Muscle layer of duodenum (tissue), 2 donors: ENCODE results near the gene NKX1-2.

Experiments used
- H3K27ac ChIP-seq: one replicate; pipeline ENCODE4 v1.7.0; 2013; ENCODE audit warnings: mild to moderate bottlenecking, low read length
- H3K27me3 ChIP-seq: one replicate; pipeline ENCODE4 v1.7.0; 2013; ENCODE audit warnings: low read depth, mild to moderate bottlenecking, control low read depth, low read length
- H3K36me3 ChIP-seq, 2 donors: one replicate each; pipeline ENCODE4 v1.7.0; 2013; ENCODE audit warnings: low read length in 2 of 2, control low read depth in 1 of 2, mild to moderate bottlenecking in 1 of 2; ENCODE audit not compliant: insufficient read depth in 2 of 2, control insufficient read depth in 1 of 2
- H3K4me1 ChIP-seq, 2 donors: one replicate each; pipeline ENCODE4 v1.7.0; 2013; ENCODE audit warnings: low read length in 2 of 2, mild to moderate bottlenecking in 2 of 2, control low read depth in 1 of 2, moderate library complexity in 1 of 2; ENCODE audit not compliant: insufficient read depth in 2 of 2, control insufficient read depth in 1 of 2
- H3K4me3 ChIP-seq, 2 donors: one replicate each; pipeline ENCODE4 v1.7.0; 2013; ENCODE audit warnings: low read length in 2 of 2, low read depth in 1 of 2, mild to moderate bottlenecking in 1 of 2
- H3K9me3 ChIP-seq, 2 donors: one replicate each; pipeline ENCODE4 v1.7.0; 2013; ENCODE audit warnings: low read length in 2 of 2, control low read depth in 1 of 2, mild to moderate bottlenecking in 1 of 2; ENCODE audit not compliant: control insufficient read depth in 1 of 2
- donor health status: healthy.

The NKX1-2 gene

DNA sequence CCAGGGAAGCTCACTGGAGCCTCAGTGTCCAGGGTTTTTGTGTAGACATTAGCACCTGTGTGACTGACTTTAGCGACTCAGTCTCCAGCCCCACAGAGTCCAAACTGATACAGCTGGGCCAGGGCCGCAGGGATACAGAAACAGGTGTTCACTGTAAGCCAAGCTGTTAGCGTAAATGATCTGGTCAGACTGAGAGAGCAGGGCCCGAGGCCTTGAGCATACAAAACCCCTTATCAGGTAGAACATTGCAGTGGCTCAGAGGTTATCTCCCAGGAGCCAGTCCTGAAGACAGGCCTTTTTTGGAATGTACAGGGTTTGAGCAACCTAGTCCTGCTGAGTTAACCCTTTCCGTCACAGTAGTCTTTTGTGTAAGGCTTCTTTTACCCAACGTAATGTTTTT lies 36.8 kb upstream of the NKX1-2 start:
- no peaks in the 10 kb centered on the region for H3K27me3 ChIP-seq
- H3K4me1 ChIP-seq, result no peaks in the 10 kb centered on the region
- peaks cover 0 to 3% of the 10 kb centered on the region in 2 donors for H3K9me3 ChIP-seq
- peaks cover 0 to 6% of the 10 kb centered on the region in 2 donors for H3K36me3 ChIP-seq
- H3K4me3 ChIP-seq, result no peak overlapping the region
- H3K27ac ChIP-seq, result no peak overlapping the region

DNA sequence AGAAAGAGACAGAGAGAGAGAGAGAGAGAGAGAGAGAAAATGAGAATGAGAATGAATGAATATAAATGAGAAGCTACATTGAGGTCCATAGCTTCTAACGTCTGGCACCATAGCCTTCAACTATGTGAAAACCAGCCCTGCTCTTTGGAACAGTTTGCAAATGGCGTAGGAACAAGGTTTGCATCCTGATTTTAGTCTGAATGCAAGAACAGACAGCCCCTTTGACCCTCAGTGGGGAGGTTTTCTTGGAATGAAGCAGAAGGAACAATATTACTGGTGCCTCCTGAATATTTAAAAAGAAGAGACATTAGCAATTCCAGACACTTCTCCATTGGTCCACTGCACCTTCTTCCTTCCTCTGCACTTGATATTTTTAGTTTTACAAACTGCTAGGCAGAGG lies 34.8 kb upstream of the NKX1-2 start:
- no peaks in the 10 kb centered on the region for H3K27me3 ChIP-seq
- no peaks in the 10 kb centered on the region for H3K36me3 ChIP-seq

DNA sequence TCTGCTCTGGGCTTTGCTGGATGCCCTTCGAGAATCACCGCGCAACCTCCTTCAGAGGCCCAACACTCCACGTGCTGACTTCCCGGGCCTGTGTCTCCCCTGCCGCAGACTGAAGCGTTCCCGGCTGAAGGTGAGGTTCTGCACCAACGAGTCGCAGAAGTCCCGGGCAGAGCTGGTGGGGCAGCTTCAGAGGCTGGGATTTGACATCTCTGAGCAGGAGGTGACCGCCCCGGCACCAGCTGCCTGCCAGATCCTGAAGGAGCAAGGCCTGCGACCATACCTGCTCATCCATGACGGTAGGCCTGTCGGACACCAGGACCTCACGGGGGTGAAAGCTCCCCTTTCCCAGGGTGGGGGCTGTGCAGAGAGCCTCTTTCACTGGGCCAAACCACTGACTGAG lies 34.2 kb upstream of the NKX1-2 start:
- peaks cover 0 to 3% of the 10 kb centered on the region in 2 donors for H3K9me3 ChIP-seq
- no peak overlapping the region for H3K27ac ChIP-seq
- no peaks in the 10 kb centered on the region for H3K36me3 ChIP-seq
- H3K4me3 ChIP-seq, result no peak overlapping the region
- no peaks in the 10 kb centered on the region for H3K27me3 ChIP-seq
- no peaks in the 10 kb centered on the region for H3K4me1 ChIP-seq

More for the DNA sequence above, 34.8 kb upstream of the NKX1-2 start:
- Histone ChIP-seq H3K4me3 (no peak overlapping the region), H3K27ac (no peak overlapping the region), H3K9me3 (peaks cover 0 to 3% of the 10 kb centered on the region in 2 donors), H3K4me1 (no peaks in the 10 kb centered on the region)

GRCh38 chr10:124482876-124483275 lies 33.0 kb upstream of the NKX1-2 start:
- no peak overlapping the region for H3K27ac ChIP-seq
- H3K36me3 ChIP-seq, result no peaks in the 10 kb centered on the region
- no peaks in the 10 kb centered on the region for H3K4me1 ChIP-seq
- H3K27me3 ChIP-seq, result no peaks in the 10 kb centered on the region
- peaks cover 0 to 3% of the 10 kb centered on the region in 2 donors for H3K9me3 ChIP-seq
- no peak overlapping the region for H3K4me3 ChIP-seq

DNA sequence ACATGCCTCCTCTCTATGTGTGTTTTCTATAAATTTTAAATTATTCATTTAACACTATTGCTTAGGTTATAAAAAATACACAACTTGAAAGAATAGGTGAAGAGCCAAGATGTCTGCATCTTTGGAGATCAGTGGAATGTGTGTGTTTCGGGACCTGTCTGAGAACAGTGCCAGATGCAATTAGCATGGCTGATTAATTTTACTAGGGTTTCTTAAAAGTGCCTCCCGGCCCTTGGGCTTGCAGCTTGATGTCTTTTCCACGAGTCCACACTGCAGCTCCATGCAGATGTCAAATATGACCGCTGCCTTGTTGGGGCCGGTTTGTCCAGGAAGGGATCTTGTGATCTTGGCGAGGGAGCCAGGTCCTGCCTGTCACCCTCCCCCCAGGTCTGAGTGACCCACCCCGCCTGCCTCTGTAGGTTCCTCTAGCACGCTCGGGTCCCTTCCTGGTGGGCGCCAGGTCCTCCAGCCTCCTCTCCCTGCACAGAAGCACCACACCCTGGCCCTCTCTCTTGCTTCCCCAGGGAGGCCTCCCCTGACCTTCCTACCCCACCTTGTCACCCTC lies 32.5 kb upstream of the NKX1-2 start:
- no peaks in the 10 kb centered on the region for H3K36me3 ChIP-seq
- no peak overlapping the region for H3K27ac ChIP-seq
- H3K27me3 ChIP-seq, result no peaks in the 10 kb centered on the region
- H3K4me1 ChIP-seq, result peaks cover 0 to 3% of the 10 kb centered on the region in 2 donors
- H3K9me3 ChIP-seq, result peaks cover 0 to 3% of the 10 kb centered on the region in 2 donors
- H3K4me3 ChIP-seq, result no peak overlapping the region

- Histone ChIP-seq H3K4me3 (no peak overlapping the region), H3K27me3 (no peaks in the 10 kb centered on the region), H3K36me3 (no peaks in the 10 kb centered on the region), H3K4me1 (peaks cover 0 to 5% of the 10 kb centered on the region in 2 donors), H3K27ac (no peak overlapping the region), H3K9me3 (no peaks in the 10 kb centered on the region)
These were observed 31.9 kb upstream of the NKX1-2 start for GRCh38 chr10:124481717-124482116.

GRCh38 chr10:124480860-124481259 lies 31.0 kb upstream of the NKX1-2 start:
- Histone ChIP-seq H3K4me1 (peaks cover 0 to 5% of the 10 kb centered on the region in 2 donors), H3K4me3 (no peak overlapping the region), H3K9me3 (no peaks in the 10 kb centered on the region), H3K36me3 (no peaks in the 10 kb centered on the region), H3K27me3 (no peaks in the 10 kb centered on the region), H3K27ac (no peak overlapping the region)

DNA sequence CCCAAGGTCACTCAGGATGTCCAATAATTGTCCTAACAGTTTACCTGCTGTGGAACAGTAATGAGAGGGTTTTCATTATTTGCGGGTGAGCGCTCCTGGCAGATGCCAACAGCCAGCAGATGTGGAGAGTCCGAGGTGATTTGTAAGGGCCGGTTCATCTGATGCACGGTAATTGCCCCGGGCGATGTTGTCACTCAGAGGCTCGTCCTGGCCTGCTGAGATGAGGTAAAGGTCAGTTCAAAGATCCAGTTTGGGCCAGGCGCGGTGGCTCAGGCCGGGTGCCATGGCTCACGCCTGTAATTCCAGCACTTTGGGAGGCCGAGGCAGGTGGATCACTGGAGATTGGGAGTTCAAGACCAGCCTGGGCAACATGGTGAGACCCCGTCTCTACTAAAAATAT lies 28.7 kb upstream of the NKX1-2 start:
- no peaks in the 10 kb centered on the region for H3K36me3 ChIP-seq

GRCh38 chr10:124477614-124478363 lies 28.0 kb upstream of the NKX1-2 start:
- H3K27ac ChIP-seq, result no peak overlapping the region

More for the DNA sequence above, 28.7 kb upstream of the NKX1-2 start:
- no peaks in the 10 kb centered on the region for H3K27me3 ChIP-seq
- H3K9me3 ChIP-seq, result no peaks in the 10 kb centered on the region
- H3K4me3 ChIP-seq, result no peak overlapping the region
- peaks cover 0 to 5% of the 10 kb centered on the region in 2 donors for H3K4me1 ChIP-seq
- no peak overlapping the region for H3K27ac ChIP-seq

DNA sequence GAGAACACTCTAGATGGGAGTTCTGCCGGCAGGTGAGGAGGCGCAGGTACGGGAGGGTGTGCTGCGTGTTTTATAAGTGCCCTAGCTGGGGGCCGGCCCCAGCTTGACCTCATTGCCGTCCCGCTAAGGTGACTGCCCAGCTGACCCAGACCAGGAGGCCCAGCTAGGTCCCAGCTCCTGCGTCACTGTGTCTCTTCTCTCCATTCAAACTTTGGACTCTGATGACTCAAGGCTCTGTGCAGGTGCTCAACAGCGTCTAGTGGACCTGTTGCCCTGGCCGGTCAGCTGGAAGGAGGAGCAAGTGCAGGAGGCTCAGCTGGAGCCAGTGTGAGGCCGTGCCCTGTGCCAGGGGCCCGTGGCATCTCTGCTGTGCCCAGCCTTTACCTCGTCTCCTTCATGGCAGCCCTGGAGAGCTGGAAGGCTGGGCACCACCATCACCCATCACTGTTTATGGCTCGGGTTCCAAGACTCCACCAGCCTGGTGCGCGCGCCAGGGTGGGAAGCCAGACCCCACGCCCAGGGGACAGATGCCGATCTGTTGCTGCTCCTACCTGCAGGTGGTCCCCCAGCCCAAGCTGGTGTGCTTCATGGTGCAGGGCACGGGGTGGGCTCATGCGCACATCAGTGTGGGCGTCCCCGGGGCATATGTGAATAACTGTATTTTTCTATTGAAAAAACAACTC lies 26.3 kb upstream of the NKX1-2 start:
- Histone ChIP-seq H3K27me3 (no peaks in the 10 kb centered on the region), H3K4me1 (peaks cover 0 to 5% of the 10 kb centered on the region in 2 donors), H3K9me3 (no peaks in the 10 kb centered on the region), H3K36me3 (no peaks in the 10 kb centered on the region), H3K4me3 (no peak overlapping the region), H3K27ac (no peak overlapping the region)

More at GRCh38 chr10:124477614-124478363, 28.0 kb upstream of the NKX1-2 start:
- Histone ChIP-seq H3K4me3 (no peak overlapping the region), H3K27me3 (no peaks in the 10 kb centered on the region), H3K36me3 (no peaks in the 10 kb centered on the region), H3K4me1 (peaks cover 0 to 5% of the 10 kb centered on the region in 2 donors), H3K9me3 (no peaks in the 10 kb centered on the region)

DNA sequence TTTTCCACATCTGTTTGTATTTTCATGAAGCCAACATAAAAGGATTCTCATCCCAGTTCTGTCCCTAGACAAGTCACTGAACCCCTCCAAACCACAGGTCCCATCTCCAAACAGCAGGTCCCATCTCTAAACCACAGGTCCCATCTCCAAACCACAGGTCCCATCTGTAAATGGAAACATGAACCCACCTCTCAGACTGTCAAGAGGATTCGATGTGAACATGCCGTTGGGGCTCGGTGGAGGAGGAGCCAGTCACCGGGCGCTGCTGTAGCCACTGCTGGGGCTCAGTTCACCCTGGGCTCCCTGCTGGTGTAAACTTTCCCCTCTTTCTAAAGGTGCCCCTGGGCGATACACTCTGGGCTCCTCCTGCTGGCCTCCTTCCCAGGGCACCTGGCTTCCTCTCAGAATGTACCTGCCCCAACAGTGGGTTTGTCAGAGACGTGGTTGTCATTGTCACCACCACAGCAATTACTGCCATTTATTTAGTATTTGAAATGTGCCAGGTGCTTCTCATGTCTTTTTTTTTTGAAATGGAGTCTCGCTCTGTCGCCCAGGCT lies 24.8 kb upstream of the NKX1-2 start:
- H3K27ac ChIP-seq, result no peak overlapping the region
- H3K36me3 ChIP-seq, result no peaks in the 10 kb centered on the region
- peaks cover 0 to 5% of the 10 kb centered on the region in 2 donors for H3K4me1 ChIP-seq
- H3K27me3 ChIP-seq, result no peaks in the 10 kb centered on the region
- H3K4me3 ChIP-seq, result no peak overlapping the region
- H3K9me3 ChIP-seq, result no peaks in the 10 kb centered on the region
